Right lobe of liver (tissue), 6 donors: ENCODE data around the gene FNDC4. TPM values are rescaled to one million over a fixed set of nuclear protein-coding genes. Genes with fewer than 3 reads are reported as not detected.
A peak's percentile ranks its signal among the peaks of the same experiment; 100 is the strongest.

Experiments
- ATAC-seq, 4 donors: fragments of 200-7000 bp; cut with Tn5 transposase; one replicate each; pipeline ENCODE4 v1.9.1; 2020; ENCODE audit warnings: mild to moderate bottlenecking in 4 of 4, moderate library complexity in 4 of 4
- DNase-seq, 3 donors: peaks; one replicate each; pipeline ENCODE4 v3.0.0-alpha.2; 2020
- H3K27ac ChIP-seq, 3 donors: fragments of 200-600 bp; one replicate each; pipeline ENCODE4 v1.8.0; 2022
- H3K27me3 ChIP-seq, 2 donors: fragments of 200-600 bp; one replicate each; pipeline ENCODE4 v1.8.0; 2022
- H3K36me3 ChIP-seq, 4 donors: fragments of 200-600 bp; sonication (generic) in 1 of 4; one replicate each; pipeline versions ENCODE4 v1.5.1 to v1.8.0; 2017 to 2022; ENCODE audit warnings: control low read depth in 1 of 4
- H3K4me1 ChIP-seq, 4 donors: fragments of 200-600 bp; sonication (generic) in 1 of 4; one replicate each; pipeline versions ENCODE4 v1.5.1 to v1.8.0; 2017 to 2022; ENCODE audit warnings: control low read depth in 1 of 4
- H3K4me3 ChIP-seq, 3 donors: fragments of 200-600 bp; one replicate each; pipeline ENCODE4 v1.8.0; 2022
- H3K9me3 ChIP-seq, 4 donors: fragments of 200-600 bp; sonication (generic) in 1 of 4; one replicate each; pipeline versions ENCODE4 v1.5.1 to v1.8.0; 2017 to 2022; ENCODE audit warnings: control low read depth in 1 of 4
- CTCF ChIP-seq, 4 donors: fragments of 200-600 bp in 3 of 4; fragments of 450-650 bp in 1 of 4; IDR thresholded peaks; one replicate each; pipeline versions ENCODE4 v1.5.1 to v1.8.0; 2016 to 2022; ENCODE audit warnings: antibody characterized with exemption in 4 of 4, mild to moderate bottlenecking in 2 of 4
- POLR2A ChIP-seq: fragments of 450-650 bp; IDR thresholded peaks from one replicate; pipeline ENCODE4 v1.6.1; 2017; ENCODE audit warnings: antibody characterized with exemption, mild to moderate bottlenecking
- WGBS: methylation state at CpG from one replicate; pipeline ENCODE4 v1.1.6; 2018; ENCODE audit warnings: low coverage, low lambda C conversion rate; ENCODE audit not compliant: insufficient coverage; ENCODE audit errors: missing lambda C conversion rate; 5-methylcytosine and 5-hydroxymethylcytosine counted together
- intact Hi-C, 2 donors: fragments of 100-400 bp; cut with DNase I; formaldehyde crosslinking; loops; one replicate each; pipeline versions ENCODE4 v1.11.2 to v1.14.1; 2022
- total RNA-seq, 6 experiments: library from RNA; depleted of rRNA in 2 of 6; stranded (reverse); fragments of >200 nt in 2 of 6; fragmentation: NEBNext Ultra II Directional in 3 of 6; extraction: Animal tissue kit (Norgen Biotek cat#: 25700) in 3 of 6; gene quantifications; one replicate each; pipeline versions ENCODE4 v1.1.0 to v1.2.4, GENCODE V29; 2016 to 2023
- donor health status: DM: no; HTN: yes; CAD: no.
- donor health status: DM: no; HTN: no; CAD: no.
- donor health status: DM: no; HTN: no; CAD: no.
- donor health status: DM: no; HTN: yes; CAD: no.
- donor health status: DM: no; HTN: yes; CAD: no.

Gene FNDC4
- total RNA-seq, 6 experiments from 2014 or later = 29.9 to 123 (median 65.1) TPM

GRCh38 chr2:27531983-27532382 lies 37.0 kb upstream of the FNDC4 start:
- Histone ChIP-seq H3K27ac (no peak overlapping the region), H3K9me3 (no peaks in the 10 kb centered on the region), H3K4me3 (no peak overlapping the region), H3K27me3 (no peaks in the 10 kb centered on the region), H3K4me1 (no peaks in the 10 kb centered on the region), H3K36me3 (no peaks in the 10 kb centered on the region)
- TF ChIP-seq POLR2A (no peak), CTCF (IDR thresholded peaks at IDR 0.05) (no peak)
- 74% methylated on average over 2 of the region's 2 CpGs for WGBS
- intact Hi-C loops = no loop called here
- no peak for ATAC-seq
- DNase-seq = no peak

GRCh38 chr2:27527182-27527581 lies 32.2 kb upstream of the FNDC4 start:
- intact Hi-C loops = no loop called here
- DNase-seq = no peak
- no peaks in the 10 kb centered on the region for H3K27me3 ChIP-seq
- 44% methylated on average over 3 of the region's 3 CpGs for WGBS
- no peaks in the 10 kb centered on the region for H3K4me1 ChIP-seq
- ATAC-seq = peak in 1 of 4 donors; percentile 53
- no peak for TF ChIP-seq CTCF (IDR thresholded peaks at IDR 0.05)
- TF ChIP-seq POLR2A = no peak
- no peaks in the 10 kb centered on the region for H3K9me3 ChIP-seq
- no peak overlapping the region for H3K27ac ChIP-seq
- H3K36me3 ChIP-seq = peaks cover 0 to 29% (median 11%) of the 10 kb centered on the region in 4 donors
- no peak overlapping the region for H3K4me3 ChIP-seq

- H3K27ac ChIP-seq = no peak overlapping the region
- H3K9me3 ChIP-seq = no peaks in the 10 kb centered on the region
- H3K36me3 ChIP-seq = peaks cover 0 to 36% (median 13%) of the 10 kb centered on the region in 4 donors
- H3K4me1 ChIP-seq = peaks cover 0 to 18% (median 6%) of the 10 kb centered on the region in 4 donors
- TF ChIP-seq CTCF (IDR thresholded peaks at IDR 0.05) (no peak), POLR2A (no peak)
- H3K27me3 ChIP-seq = no peaks in the 10 kb centered on the region
- H3K4me3 ChIP-seq = no peak overlapping the region
- intact Hi-C loops = no loop called here
- no peak for ATAC-seq
- 90% methylated on average over 6 of the region's 7 CpGs for WGBS
- no peak for DNase-seq
These were observed 27.5 kb upstream of the FNDC4 start for GRCh38 chr2:27522400-27522945.

- DNase-seq (peak; percentile 55 to 78 (median 73)), ATAC-seq (peak; percentile 87 to 95 (median 91))
- H3K27me3 ChIP-seq = no peaks in the 10 kb centered on the region
- no peak overlapping the region for H3K4me3 ChIP-seq
- peak overlapping the region in 1 of 3 donors; percentile 19 for H3K27ac ChIP-seq
- intact Hi-C loops = no loop called here
- no peaks in the 10 kb centered on the region for H3K9me3 ChIP-seq
- WGBS = 36% methylated on average over 2 of the region's 2 CpGs
- peaks cover 0 to 18% (median 6%) of the 10 kb centered on the region in 4 donors for H3K4me1 ChIP-seq
- H3K36me3 ChIP-seq = peaks cover 0 to 44% (median 15%) of the 10 kb centered on the region in 4 donors
- no peak for TF ChIP-seq CTCF (IDR thresholded peaks at IDR 0.05)
- TF ChIP-seq POLR2A = no peak
These were observed 25.3 kb upstream of the FNDC4 start for GRCh38 chr2:27520316-27520715.
